ENCODE data around the gene RHBDD1. TPM values are rescaled to one million over a fixed set of nuclear protein-coding genes. Genes with fewer than 3 reads are reported as not detected.

The RHBDD1 gene
- total RNA-seq, 1 donor from 2014 or later: 27.7 TPM

GRCh38 chr2:226995625-226996041 is 159.8 kb downstream of the RHBDD1 start:
- no peak for TF ChIP-seq CTCF (IDR thresholded peaks at IDR 0.05)
- H3K36me3 Mint-ChIP-seq (ENCODE audit: unreplicated experiment): peaks cover 25% of the 10 kb centered on the region
- H3K9me3 Mint-ChIP-seq (ENCODE audit: unreplicated experiment): no peaks in the 10 kb centered on the region
- no peaks in the 10 kb centered on the region for H3K27me3 Mint-ChIP-seq (ENCODE audit: unreplicated experiment)
- no peak for DNase-seq (ENCODE audit: extremely low spot score, unreplicated experiment)
- H3K4me3 Mint-ChIP-seq (ENCODE audit: unreplicated experiment): no peak overlapping the region
- H3K4me1 Mint-ChIP-seq (ENCODE audit: unreplicated experiment): peaks cover 8% of the 10 kb centered on the region
- H3K27ac Mint-ChIP-seq (ENCODE audit: unreplicated experiment): no peak overlapping the region

GRCh38 chr2:226999661-227000060 is 163.8 kb downstream of the RHBDD1 start:
- H3K4me1 Mint-ChIP-seq (ENCODE audit: unreplicated experiment): peaks cover 8% of the 10 kb centered on the region
- H3K36me3 Mint-ChIP-seq (ENCODE audit: unreplicated experiment): peaks cover 18% of the 10 kb centered on the region

GRCh38 chr2:227000123-227000522 is 164.3 kb downstream of the RHBDD1 start:
- Mint-ChIP-seq H3K4me1 (ENCODE audit: unreplicated experiment) (peaks cover 7% of the 10 kb centered on the region), H3K9me3 (ENCODE audit: unreplicated experiment) (no peaks in the 10 kb centered on the region), H3K27ac (ENCODE audit: unreplicated experiment) (no peak overlapping the region), H3K4me3 (ENCODE audit: unreplicated experiment) (no peak overlapping the region), H3K36me3 (ENCODE audit: unreplicated experiment) (peaks cover 18% of the 10 kb centered on the region), H3K27me3 (ENCODE audit: unreplicated experiment) (no peaks in the 10 kb centered on the region)
- DNase-seq (ENCODE audit: extremely low spot score, unreplicated experiment): no peak
- TF ChIP-seq CTCF (IDR thresholded peaks at IDR 0.05): no peak

More at GRCh38 chr2:226999661-227000060, 163.8 kb downstream of the RHBDD1 start:
- Mint-ChIP-seq H3K27me3 (ENCODE audit: unreplicated experiment) (no peaks in the 10 kb centered on the region), H3K9me3 (ENCODE audit: unreplicated experiment) (no peaks in the 10 kb centered on the region), H3K4me3 (ENCODE audit: unreplicated experiment) (no peak overlapping the region), H3K27ac (ENCODE audit: unreplicated experiment) (no peak overlapping the region)
- TF ChIP-seq CTCF (IDR thresholded peaks at IDR 0.05): no peak
- no peak for DNase-seq (ENCODE audit: extremely low spot score, unreplicated experiment)

GRCh38 chr2:227004482-227004881 is 168.6 kb downstream of the RHBDD1 start:
- Mint-ChIP-seq H3K27me3 (ENCODE audit: unreplicated experiment) (no peaks in the 10 kb centered on the region), H3K4me1 (ENCODE audit: unreplicated experiment) (no peaks in the 10 kb centered on the region), H3K9me3 (ENCODE audit: unreplicated experiment) (no peaks in the 10 kb centered on the region), H3K36me3 (ENCODE audit: unreplicated experiment) (peaks cover 4% of the 10 kb centered on the region), H3K4me3 (ENCODE audit: unreplicated experiment) (no peak overlapping the region), H3K27ac (ENCODE audit: unreplicated experiment) (no peak overlapping the region)
- no peak for TF ChIP-seq CTCF (IDR thresholded peaks at IDR 0.05)
- DNase-seq (ENCODE audit: extremely low spot score, unreplicated experiment): no peak

- no peak for TF ChIP-seq CTCF (IDR thresholded peaks at IDR 0.05)
- H3K27me3 Mint-ChIP-seq (ENCODE audit: unreplicated experiment): no peaks in the 10 kb centered on the region
- H3K27ac Mint-ChIP-seq (ENCODE audit: unreplicated experiment): no peak overlapping the region
- no peak overlapping the region for H3K4me3 Mint-ChIP-seq (ENCODE audit: unreplicated experiment)
- H3K36me3 Mint-ChIP-seq (ENCODE audit: unreplicated experiment): no peaks in the 10 kb centered on the region
- H3K9me3 Mint-ChIP-seq (ENCODE audit: unreplicated experiment): peaks cover 3% of the 10 kb centered on the region
- no peaks in the 10 kb centered on the region for H3K4me1 Mint-ChIP-seq (ENCODE audit: unreplicated experiment)
- no peak for DNase-seq (ENCODE audit: extremely low spot score, unreplicated experiment)
Measured at GRCh38 chr2:227006189-227006897, 170.5 kb downstream of the RHBDD1 start.

All from osteocyte (in vitro differentiated cells).